Spleen (tissue), 13 donors: ENCODE data around the gene PCDHA5. TPM values are rescaled to one million over a fixed set of nuclear protein-coding genes. Genes with fewer than 3 reads are reported as not detected.
"Not testable (repeated sequence)": the region's sequence is repeated elsewhere in the genome, so short reads cannot be mapped to it uniquely, and the experiment has no call there.

Experiments used
- DNase-seq: peaks from one replicate; pipeline ENCODE4 v3.0.0-alpha.2; 2020
- H3K27ac ChIP-seq, 8 donors: fragments of 200-600 bp; sonication (generic) in 7 of 8; 1 replicate in 4 of 8; 2 replicates in 4 of 8; pipeline versions ENCODE4 v1.5.0 to v1.8.0; 2016 to 2021; ENCODE audit warnings: inconsistent platforms in 4 of 8, mild to moderate bottlenecking in 4 of 8, moderate library complexity in 1 of 8
- H3K27me3 ChIP-seq, 7 donors: fragments of 200-600 bp; sonication (generic) in 6 of 7; replicated peaks in 1 of 7; 1 replicate in 4 of 7; 2 replicates in 3 of 7; pipeline versions ENCODE4 v1.5.0 to v1.8.0; 2016 to 2021; ENCODE audit warnings: inconsistent platforms in 3 of 7, mild to moderate bottlenecking in 1 of 7
- H3K36me3 ChIP-seq, 6 donors: fragments of 200-600 bp; sonication (generic) in 5 of 6; 1 replicate in 4 of 6; 2 replicates in 2 of 6; pipeline versions ENCODE4 v1.5.0 to v1.8.0; 2016 to 2021; ENCODE audit warnings: inconsistent platforms in 2 of 6
- H3K4me1 ChIP-seq, 6 donors: fragments of 200-600 bp; sonication (generic) in 5 of 6; 1 replicate in 3 of 6; 2 replicates in 3 of 6; pipeline versions ENCODE4 v1.5.0 to v1.8.0; 2016 to 2021; ENCODE audit warnings: inconsistent platforms in 3 of 6
- H3K4me3 ChIP-seq, 8 donors: fragments of 200-600 bp; sonication (generic) in 7 of 8; 1 replicate in 4 of 8; 2 replicates in 4 of 8; pipeline versions ENCODE4 v1.5.0 to v1.8.0; 2016 to 2021; ENCODE audit warnings: inconsistent platforms in 4 of 8, mild to moderate bottlenecking in 4 of 8, moderate library complexity in 2 of 8
- H3K9me3 ChIP-seq, 8 donors: fragments of 200-600 bp; sonication (generic) in 7 of 8; 1 replicate in 4 of 8; 2 replicates in 4 of 8; pipeline versions ENCODE4 v1.5.0 to v1.8.0; 2016 to 2021; ENCODE audit warnings: inconsistent platforms in 4 of 8
- POLR2A ChIP-seq, 3 donors: fragments of 450-650 bp; IDR thresholded peaks; one replicate each; pipeline ENCODE4 v1.5.1; 2017; ENCODE audit warnings: antibody characterized with exemption in 3 of 3, mild to moderate bottlenecking in 1 of 3
- POLR2AphosphoS5 ChIP-seq, 3 donors: sonication (generic); formaldehyde crosslinking; IDR thresholded peaks; one replicate each; pipeline ENCODE4 v1.5.1; 2017; ENCODE audit warnings: antibody characterized with exemption in 3 of 3
- WGBS, 5 donors: extraction: QIAGEN DNeasy Blood & Tissue Kit in 3 of 5; methylation state at CpG; one replicate each; pipeline versions ENCODE4 v1.1.5 to v1.1.7; 2013 to 2018; 5-methylcytosine and 5-hydroxymethylcytosine counted together
- intact Hi-C: fragments of 100-400 bp; cut with DNase I; formaldehyde crosslinking; loops from one replicate; pipeline ENCODE4 v1.15.0; 2023; ENCODE audit warnings: low total_unique reads
- long read RNA-seq, 2 donors: transcript quantifications; one replicate each; lab custom pipeline, GENCODE V29; 2026
- polyA plus RNA-seq, 3 donors: library from polyadenylated mRNA; stranded (reverse); fragments of 200-250 nt; gene quantifications; one replicate each; pipeline ENCODE4 v1.2.1, GENCODE V29; 2013
- total RNA-seq, 7 donors: library from RNA; depleted of rRNA in 3 of 7; stranded (reverse); fragments of >200 nt in 3 of 7; fragmentation: NEBNext Ultra II Directional in 4 of 7; extraction: Animal tissue kit (Norgen Biotek cat#: 25700) in 4 of 7; gene quantifications; one replicate each; pipeline versions ENCODE4 v1.1.0 to v1.2.1, GENCODE V29; 2016 to 2021
- TF ChIP-seq, protein P1 (sequence below), 11 experiments: fragments of 200-600 bp in 7 of 11; fragments of 450-650 bp in 4 of 11; sonication (generic) in 4 of 11; IDR thresholded peaks in 8 of 11; conservative IDR thresholded peaks in 3 of 11; 1 replicate in 7 of 11; 2 replicates in 4 of 11; pipeline versions ENCODE4 v1.4.0 to v1.8.0; 2016 to 2021; ENCODE audit warnings: antibody characterized with exemption in 11 of 11, inconsistent platforms in 4 of 11, mild to moderate bottlenecking in 1 of 11
- donor health status: healthy with polysubstance abuse.
- donor health status: DM: no; HTN: no; CAD: no; lungs with moderate emphysema.
- donor health status: DM: no; HTN: no; CAD: no.
- donor health status: Bipolar disorder and iron deficiency.
- donor health status: healthy.
- donor health status: DM: no; HTN: no; CAD: no.
- donor health status: DM: yes; HTN: yes; CAD: no.

PCDHA5 gene
- total RNA-seq (under 1 TPM in 6 of 7 donors, not detected in 1; 0.09 to 0.46 (median 0.13) TPM), polyA plus RNA-seq (under 1 TPM in 1 of 3 donors, not detected in 2; 0.03 TPM)
- long read RNA-seq, donor 1, full-length matches to known transcripts: 1 of 1 reads
- long read RNA-seq, donor 1, partial matches to known transcripts: 0 of 1 reads
- long read RNA-seq, donor 1, other reads (novel, unspliced or antisense): 0 of 1 reads
- long read RNA-seq, donor 2: 0 reads

DNA sequence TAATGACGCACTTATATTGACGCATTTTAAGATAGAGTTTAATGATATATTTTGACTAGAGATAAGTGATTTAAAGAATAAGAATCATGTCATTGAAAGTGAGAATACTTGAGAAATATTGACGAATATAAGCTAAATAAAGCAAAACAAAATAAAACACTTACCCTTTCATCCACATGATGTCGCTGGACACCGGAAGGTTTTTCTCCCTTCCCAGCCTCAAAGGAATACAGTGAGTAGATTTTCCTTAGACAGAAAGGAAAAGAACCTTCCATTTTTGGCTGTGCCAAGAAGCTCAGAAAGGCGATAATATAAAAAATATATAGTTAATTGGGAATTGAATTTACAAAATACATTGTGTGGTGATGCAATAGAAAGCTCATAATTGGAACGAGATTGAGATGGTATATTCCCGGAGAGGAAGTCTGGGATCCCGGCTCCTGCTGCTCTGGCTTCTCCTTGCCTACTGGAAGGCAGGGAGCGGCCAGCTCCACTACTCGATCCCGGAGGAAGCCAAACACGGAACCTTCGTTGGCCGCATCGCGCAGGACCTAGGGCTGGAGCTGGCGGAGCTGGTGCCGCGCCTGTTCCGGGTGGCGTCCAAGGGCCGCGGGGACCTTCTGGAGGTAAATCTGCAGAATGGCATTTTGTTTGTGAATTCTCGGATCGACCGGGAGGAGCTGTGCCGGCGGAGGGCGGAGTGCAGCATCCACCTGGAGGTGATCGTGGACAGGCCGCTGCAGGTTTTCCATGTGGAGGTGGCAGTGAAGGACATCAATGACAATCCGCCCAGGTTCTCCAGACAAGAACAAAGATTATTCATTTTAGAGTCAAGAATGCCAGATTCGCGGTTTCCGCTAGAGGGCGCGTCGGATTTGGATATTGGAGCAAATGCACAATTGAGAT is at the start of gene PCDHA5:
Gene PCDHA5, plus strand, starts transcription at position 239 of the 906 bp plus-strand sequence.
- Histone ChIP-seq H3K36me3 (no peaks in the 10 kb centered on the region), H3K27ac (no peak within 1 kb of the TSS), H3K9me3 (peaks cover 0 to 73% (median 35%) of the 10 kb centered on the region in 8 donors), H3K27me3 (peaks cover 0 to 60% (median 8%) of the 10 kb centered on the region in 7 donors), H3K4me3 (peak within 1 kb of the TSS in 2 of 8 donors; percentile 7 to 19), H3K4me1 (no peaks in the 10 kb centered on the region)
- intact Hi-C loops: no loop called here
- WGBS, 5 donors: 31 to 43% (median 34%) methylated on average over 39 of the region's 39 CpGs
- no peak for DNase-seq
- no peak for TF ChIP-seq POLR2AphosphoS5 (IDR thresholded peaks at IDR 0.05)
- TF ChIP-seq, protein P1, sequence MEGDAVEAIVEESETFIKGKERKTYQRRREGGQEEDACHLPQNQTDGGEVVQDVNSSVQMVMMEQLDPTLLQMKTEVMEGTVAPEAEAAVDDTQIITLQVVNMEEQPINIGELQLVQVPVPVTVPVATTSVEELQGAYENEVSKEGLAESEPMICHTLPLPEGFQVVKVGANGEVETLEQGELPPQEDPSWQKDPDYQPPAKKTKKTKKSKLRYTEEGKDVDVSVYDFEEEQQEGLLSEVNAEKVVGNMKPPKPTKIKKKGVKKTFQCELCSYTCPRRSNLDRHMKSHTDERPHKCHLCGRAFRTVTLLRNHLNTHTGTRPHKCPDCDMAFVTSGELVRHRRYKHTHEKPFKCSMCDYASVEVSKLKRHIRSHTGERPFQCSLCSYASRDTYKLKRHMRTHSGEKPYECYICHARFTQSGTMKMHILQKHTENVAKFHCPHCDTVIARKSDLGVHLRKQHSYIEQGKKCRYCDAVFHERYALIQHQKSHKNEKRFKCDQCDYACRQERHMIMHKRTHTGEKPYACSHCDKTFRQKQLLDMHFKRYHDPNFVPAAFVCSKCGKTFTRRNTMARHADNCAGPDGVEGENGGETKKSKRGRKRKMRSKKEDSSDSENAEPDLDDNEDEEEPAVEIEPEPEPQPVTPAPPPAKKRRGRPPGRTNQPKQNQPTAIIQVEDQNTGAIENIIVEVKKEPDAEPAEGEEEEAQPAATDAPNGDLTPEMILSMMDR (IDR thresholded peaks at IDR 0.05 in 8 of 11, conservative IDR thresholded peaks at IDR 0.05 in 3 of 11): peak in 2 of 11 experiments; percentile 15 to 26
- TF ChIP-seq POLR2A (IDR thresholded peaks at IDR 0.05): no peak

DNA sequence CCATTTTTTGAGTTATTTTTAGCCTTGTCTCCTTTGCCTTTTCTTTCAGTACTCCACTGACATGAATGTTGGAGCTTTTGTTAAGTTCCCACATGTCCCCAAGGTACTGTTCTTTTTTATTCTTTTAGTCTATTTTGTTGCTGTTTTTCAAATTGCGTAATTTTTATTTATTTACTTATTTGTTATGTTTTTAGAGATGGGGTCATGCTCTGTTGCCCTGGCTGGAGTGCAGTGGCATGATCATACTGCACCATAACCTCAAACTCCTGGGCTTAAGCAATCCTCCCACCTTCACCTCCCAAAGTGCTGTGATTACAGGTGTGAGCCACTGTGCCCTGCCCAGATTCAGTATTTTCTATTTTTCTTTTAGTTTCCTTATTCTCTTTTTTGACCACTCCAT is 40.9 kb upstream of the PCDHA5 start:
- TF ChIP-seq POLR2AphosphoS5 (IDR thresholded peaks at IDR 0.05): no peak
- no peak for TF ChIP-seq POLR2A (IDR thresholded peaks at IDR 0.05)
- TF ChIP-seq, protein P1 (IDR thresholded peaks at IDR 0.05 in 8 of 11, conservative IDR thresholded peaks at IDR 0.05 in 3 of 11): no peak
- Histone ChIP-seq H3K4me3 (no peak overlapping the region), H3K9me3 (peaks cover 12 to 100% (median 99%) of the 10 kb centered on the region in 8 donors), H3K4me1 (no peaks in the 10 kb centered on the region), H3K36me3 (no peaks in the 10 kb centered on the region), H3K27me3 (peaks cover 0 to 21% (median 0%) of the 10 kb centered on the region in 7 donors), H3K27ac (no peak overlapping the region)
- no peak for DNase-seq
- 79 to 86% (median 81%) methylated on average over 1 of the region's 1 CpG for whole genome bisulfite sequencing, 5 donors
- intact Hi-C loops: no loop called here

DNA sequence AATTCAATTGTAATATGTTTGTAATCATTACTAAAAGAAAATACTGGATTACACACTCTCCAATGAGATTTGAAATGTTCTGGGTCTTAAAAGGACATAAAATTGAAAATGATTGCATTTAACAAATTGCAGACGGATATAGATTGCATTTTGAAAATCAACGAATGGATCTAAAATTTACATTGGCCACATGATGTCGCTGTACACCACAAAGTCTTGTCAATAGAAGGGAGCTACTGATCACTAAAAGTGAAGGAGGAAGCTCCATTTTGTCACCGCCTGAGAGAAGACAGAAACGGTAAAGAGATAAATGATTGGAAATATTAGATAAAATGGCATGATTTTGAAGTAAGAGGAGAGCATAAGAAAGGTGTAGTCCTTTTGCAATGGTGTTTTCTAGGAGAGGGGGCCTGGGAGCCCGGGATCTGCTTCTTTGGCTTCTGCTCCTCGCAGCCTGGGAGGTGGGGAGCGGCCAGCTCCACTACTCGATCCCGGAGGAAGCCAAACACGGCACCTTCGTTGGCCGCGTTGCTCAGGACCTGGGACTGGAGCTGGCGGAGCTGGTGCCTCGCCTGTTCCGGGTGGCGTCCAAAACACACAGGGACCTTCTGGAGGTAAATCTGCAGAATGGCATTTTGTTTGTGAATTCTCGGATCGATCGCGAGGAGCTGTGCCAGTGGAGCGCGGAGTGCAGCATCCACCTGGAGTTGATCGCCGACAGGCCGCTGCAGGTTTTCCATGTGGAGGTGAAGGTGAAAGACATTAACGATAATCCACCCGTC is 35.3 kb upstream of the PCDHA5 start, which contains the start of gene PCDHA1:
Gene PCDHA1, plus strand, starts transcription at position 236 of the 782 bp plus-strand sequence.
- H3K4me3 ChIP-seq: peak within 1 kb of the TSS in 1 of 8 donors; percentile 18
- H3K9me3 ChIP-seq: peaks cover 3 to 100% (median 98%) of the 10 kb centered on the region in 8 donors
- TF ChIP-seq, protein P1 (IDR thresholded peaks at IDR 0.05 in 8 of 11, conservative IDR thresholded peaks at IDR 0.05 in 3 of 11): no peak
- TF ChIP-seq POLR2A (IDR thresholded peaks at IDR 0.05) (no peak), POLR2AphosphoS5 (IDR thresholded peaks at IDR 0.05) (no peak)
- no peak for DNase-seq
- no peak within 1 kb of the TSS for H3K27ac ChIP-seq
- H3K36me3 ChIP-seq: no peaks in the 10 kb centered on the region
- 19 to 49% (median 24%) methylated on average over 24 to 29 of the region's 29 CpGs for WGBS, 5 donors
- H3K27me3 ChIP-seq: peaks cover 0 to 70% (median 0%) of the 10 kb centered on the region in 7 donors
- intact Hi-C loops: no loop called here
- H3K4me1 ChIP-seq: no peaks in the 10 kb centered on the region

DNA sequence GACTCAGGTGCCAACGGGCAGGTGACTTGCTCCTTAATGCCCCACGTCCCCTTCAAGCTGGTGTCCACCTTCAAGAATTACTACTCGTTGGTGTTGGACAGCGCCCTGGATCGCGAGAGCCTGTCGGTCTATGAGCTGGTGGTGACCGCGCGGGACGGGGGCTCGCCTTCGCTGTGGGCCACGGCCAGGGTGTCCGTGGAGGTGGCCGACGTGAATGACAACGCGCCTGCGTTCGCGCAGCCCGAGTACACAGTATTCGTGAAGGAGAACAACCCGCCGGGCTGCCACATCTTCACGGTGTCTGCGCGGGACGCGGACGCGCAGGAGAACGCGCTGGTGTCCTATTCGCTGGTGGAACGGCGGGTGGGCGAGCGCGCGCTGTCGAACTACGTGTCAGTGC is 34.0 kb upstream of the PCDHA5 start:
- H3K36me3 ChIP-seq, H3K4me3 ChIP-seq, H3K4me1 ChIP-seq, intact Hi-C loops, H3K27ac ChIP-seq: not testable (repeated sequence)
- Histone ChIP-seq H3K9me3 (peaks cover 3 to 100% (median 98%) of the 10 kb centered on the region in 8 donors), H3K27me3 (peaks cover 0 to 79% (median 0%) of the 10 kb centered on the region in 7 donors)
- WGBS, 5 donors: 42 to 71% (median 53%) methylated on average over 37 to 44 of the region's 44 CpGs
- peak; percentile 51 for DNase-seq

DNA sequence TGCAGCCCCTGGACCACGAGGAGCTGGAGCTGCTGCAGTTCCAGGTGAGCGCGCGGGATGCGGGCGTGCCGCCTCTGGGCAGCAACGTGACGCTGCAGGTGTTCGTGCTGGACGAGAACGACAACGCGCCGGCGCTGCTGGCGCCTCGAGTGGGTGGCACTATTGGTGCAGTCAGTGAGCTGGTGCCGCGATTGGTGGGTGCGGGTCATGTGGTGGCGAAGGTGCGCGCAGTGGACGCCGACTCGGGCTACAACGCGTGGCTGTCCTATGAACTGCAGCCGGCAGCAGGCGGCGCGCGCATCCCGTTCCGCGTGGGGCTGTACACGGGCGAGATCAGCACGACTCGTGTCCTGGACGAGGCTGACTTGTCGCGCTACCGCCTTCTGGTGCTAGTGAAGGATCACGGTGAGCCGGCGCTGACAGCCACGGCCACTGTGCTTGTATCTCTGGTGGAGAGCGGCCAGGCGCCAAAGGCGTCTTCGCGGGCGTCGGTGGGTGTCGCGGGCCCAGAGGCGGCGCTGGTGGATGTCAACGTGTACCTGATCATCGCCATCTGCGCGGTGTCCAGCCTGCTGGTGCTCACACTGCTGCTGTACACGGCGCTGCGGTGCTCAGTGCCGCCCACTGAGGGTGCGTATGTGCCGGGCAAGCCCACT is 33.4 kb upstream of the PCDHA5 start:
- intact Hi-C loops, H3K36me3 ChIP-seq, H3K27ac ChIP-seq, H3K4me1 ChIP-seq: not testable (repeated sequence)
- Histone ChIP-seq H3K4me3 (peak overlapping the region in 1 of 8 donors; percentile 9), H3K27me3 (peaks cover 0 to 80% (median 0%) of the 10 kb centered on the region in 7 donors), H3K9me3 (peaks cover 3 to 100% (median 98%) of the 10 kb centered on the region in 8 donors)
- WGBS, 5 donors: 42 to 63% (median 53%) methylated on average over 27 to 70 of the region's 70 CpGs
- peak; percentile 53 for DNase-seq
